ENCODE results near the gene NAP1L5. TPM values are rescaled to one million over a fixed set of nuclear protein-coding genes. Genes with fewer than 3 reads are reported as not detected.
A peak's percentile ranks its signal among the peaks of the same experiment; 100 is the strongest.

Gene NAP1L5, protein sequence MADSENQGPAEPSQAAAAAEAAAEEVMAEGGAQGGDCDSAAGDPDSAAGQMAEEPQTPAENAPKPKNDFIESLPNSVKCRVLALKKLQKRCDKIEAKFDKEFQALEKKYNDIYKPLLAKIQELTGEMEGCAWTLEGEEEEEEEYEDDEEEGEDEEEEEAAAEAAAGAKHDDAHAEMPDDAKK
- total RNA-seq, result 10 to 100 TPM in 1 of 2 donors, 1 to 10 TPM in 1; 9.3 to 15.0 TPM
- long read RNA-seq, donor 1, partial matches to known transcripts, result 0 of 3 reads
- long read RNA-seq, donor 1, other reads (novel, unspliced or antisense), result 0 of 3 reads
- long read RNA-seq, donor 2, transcript NAP1L5-201 (1 exons, 1,915 nt), result major isoform, 12 of 12 reads
- long read RNA-seq, donor 2, partial matches to known transcripts, result 0 of 12 reads
- long read RNA-seq, donor 2, other reads (novel, unspliced or antisense), result 0 of 12 reads

DNA sequence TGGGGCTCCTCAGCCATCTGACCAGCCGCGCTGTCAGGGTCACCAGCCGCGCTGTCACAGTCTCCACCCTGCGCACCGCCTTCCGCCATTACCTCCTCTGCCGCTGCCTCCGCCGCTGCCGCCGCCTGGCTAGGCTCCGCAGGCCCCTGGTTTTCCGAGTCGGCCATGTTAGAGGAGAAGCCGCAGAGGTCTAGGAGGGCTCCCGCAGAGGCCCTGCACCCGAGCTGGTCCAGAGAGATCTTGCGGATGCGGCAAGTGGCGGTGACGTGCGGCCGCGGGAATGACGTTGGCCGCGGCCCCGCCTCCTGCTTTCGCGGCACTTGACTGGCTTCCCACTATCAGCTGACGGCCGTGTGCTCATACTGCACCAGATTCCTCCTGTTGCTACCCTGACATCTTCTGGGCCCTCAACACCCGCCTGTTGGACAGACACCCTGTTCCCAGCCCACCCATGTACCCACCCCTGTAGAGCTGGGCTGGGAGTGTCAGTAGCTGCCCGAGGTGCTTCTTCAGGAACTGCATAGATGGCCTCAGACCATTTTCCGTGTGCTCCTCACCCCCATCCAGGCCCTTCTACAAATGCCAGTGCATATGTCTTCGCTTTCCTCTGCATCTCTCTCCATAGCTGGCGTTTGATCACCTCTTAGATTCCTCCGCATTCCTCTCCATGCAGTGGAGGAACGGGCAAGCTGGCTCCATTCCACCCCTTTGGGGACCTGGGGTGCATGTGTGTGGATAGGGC lies at the start of gene NAP1L5:
Gene NAP1L5, minus strand, starts transcription at position 242 of the 742 bp plus-strand sequence. Its CDS starts 75 bp downstream, at position 167.
- intact Hi-C loops (cut with DNase I), result no loop called here
- peak; percentile 91 for DNase-seq (ENCODE audit: low spot score)

DNA sequence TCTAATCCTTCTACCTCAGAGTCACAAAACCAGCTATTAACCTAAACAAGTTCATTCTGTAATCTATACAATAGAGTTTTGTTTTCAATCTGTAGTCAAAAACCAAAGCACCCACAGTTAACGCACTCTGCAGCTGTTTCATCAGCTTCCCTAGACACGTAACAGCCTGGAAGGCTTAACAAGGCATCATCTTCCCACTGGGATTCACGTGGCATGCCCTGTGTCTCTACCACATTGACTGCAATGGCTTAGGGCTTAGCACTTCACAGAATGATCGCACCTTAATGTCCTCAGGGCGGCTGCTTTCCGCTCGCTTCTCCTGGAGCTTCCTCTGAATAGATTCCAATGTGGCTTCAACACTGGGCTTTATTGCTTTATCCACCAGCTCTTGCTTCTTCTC lies 49.7 kb upstream of the NAP1L5 start:
- intact Hi-C loops (cut with DNase I), result no loop called here
- no peak for DNase-seq (ENCODE audit: low spot score)

DNA sequence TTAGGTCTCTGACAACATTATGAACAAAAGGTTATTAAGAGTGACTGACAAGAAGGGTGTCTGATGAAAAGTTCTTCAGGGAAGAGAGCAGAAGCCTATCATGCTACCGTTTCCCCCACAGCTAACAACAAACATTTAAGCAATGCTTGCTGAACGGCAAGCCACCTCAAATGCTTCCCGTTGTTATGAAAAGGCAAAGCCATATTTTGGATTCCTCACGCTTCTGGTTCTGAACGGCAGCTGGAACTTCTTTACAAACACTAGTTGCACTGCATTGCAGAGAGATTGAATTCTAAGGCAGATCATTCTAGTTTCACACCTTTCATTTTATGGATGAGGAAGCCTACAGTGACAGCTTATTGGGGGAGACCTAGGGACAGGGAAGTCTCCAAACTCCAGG lies 48.6 kb upstream of the NAP1L5 start:
- intact Hi-C loops (cut with DNase I), result no loop called here

GRCh38 chr4:88745581-88746163 lies 48.0 kb upstream of the NAP1L5 start:
- DNase-seq (ENCODE audit: low spot score), result no peak
- intact Hi-C loops (cut with DNase I), result no loop called here

More for the DNA sequence above, 48.6 kb upstream of the NAP1L5 start:
- no peak for DNase-seq (ENCODE audit: low spot score)

DNA sequence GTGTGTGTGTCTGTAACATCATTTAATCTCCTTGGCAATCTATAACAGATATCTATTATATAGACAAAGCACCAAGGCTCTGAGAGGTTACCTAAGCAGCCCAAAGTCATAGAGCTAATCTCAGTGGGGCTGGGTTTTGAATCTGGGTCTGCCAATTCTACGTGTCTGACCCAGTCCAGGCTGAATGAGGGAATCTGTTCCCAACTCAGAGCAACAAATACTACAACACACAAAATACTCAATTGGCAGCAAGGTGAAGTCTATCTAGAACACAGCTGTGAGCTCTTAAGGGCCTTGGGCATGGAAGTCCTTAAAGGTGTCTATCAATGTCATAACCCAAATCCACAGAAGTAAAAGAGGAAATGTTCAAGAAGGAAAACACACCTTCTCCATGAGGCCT lies 47.5 kb upstream of the NAP1L5 start:
- DNase-seq (ENCODE audit: low spot score), result no peak
- intact Hi-C loops (cut with DNase I), result no loop called here

DNA sequence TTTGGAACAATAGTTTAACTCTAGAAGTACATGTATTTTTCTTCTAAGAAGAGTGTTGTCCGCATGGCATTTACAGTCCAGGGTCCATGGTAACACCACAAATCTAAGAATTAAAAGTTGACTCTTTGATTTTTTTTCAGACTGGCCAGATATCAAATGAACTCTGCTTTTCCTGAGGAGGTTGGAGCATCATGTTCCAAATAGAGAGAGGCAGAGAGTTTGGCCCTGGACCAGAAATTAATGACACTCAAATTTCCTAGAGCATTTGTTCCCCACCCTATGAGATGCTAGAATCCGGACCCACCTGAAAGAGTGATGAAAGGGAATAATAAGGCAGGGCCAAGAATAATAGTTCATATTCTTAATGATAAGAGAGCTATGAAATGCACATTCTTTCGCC lies 47.0 kb upstream of the NAP1L5 start:
- intact Hi-C loops (cut with DNase I), result no loop called here

DNA sequence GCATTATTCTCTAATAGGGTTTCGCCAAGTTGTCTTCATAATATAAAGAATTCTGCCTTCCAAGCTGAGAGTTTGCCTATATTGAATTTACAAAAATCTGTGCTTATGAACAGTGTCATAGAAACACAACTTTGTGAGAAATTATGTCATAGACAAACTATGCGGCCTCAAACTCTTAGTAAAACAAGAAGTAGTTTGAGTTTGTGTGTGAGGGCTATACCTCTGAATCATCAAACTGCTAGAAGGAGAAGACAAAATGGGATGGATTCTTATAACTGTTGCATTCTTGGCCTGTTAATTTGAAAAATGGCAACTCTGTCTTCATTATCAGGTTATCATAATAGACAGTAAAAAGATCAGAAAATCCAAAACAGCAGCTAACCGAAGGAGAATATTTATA lies 46.1 kb upstream of the NAP1L5 start:
- intact Hi-C loops (cut with DNase I), result no loop called here
- no peak for DNase-seq (ENCODE audit: low spot score)

More for the DNA sequence above, 47.0 kb upstream of the NAP1L5 start:
- DNase-seq (ENCODE audit: low spot score), result no peak

- DNase-seq (ENCODE audit: low spot score), result no peak
- intact Hi-C loops (cut with DNase I), result no loop called here
These were observed 44.9 kb upstream of the NAP1L5 start for GRCh38 chr4:88742561-88742960.

DNA sequence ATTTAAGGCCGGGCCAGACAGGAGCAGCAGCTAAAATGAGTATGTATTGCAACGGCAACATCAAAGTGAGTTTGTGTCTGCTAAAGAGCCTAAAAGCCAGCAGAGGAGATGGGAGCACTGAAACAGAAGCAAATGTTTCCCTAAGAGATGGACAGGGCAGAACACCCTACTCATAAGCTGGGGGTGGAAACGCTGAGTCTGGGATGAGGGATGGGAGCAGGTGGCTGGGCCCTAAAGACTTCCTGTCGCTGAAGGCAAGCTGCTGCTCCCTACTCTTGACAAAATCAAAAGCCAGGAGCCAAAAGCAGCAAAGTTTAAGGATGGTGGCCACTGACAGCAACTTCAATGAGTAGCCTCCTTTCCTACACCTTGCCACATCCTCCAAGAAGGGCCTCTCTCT lies 40.6 kb upstream of the NAP1L5 start:
- no peak for DNase-seq (ENCODE audit: low spot score)
- intact Hi-C loops (cut with DNase I), result no loop called here

DNA sequence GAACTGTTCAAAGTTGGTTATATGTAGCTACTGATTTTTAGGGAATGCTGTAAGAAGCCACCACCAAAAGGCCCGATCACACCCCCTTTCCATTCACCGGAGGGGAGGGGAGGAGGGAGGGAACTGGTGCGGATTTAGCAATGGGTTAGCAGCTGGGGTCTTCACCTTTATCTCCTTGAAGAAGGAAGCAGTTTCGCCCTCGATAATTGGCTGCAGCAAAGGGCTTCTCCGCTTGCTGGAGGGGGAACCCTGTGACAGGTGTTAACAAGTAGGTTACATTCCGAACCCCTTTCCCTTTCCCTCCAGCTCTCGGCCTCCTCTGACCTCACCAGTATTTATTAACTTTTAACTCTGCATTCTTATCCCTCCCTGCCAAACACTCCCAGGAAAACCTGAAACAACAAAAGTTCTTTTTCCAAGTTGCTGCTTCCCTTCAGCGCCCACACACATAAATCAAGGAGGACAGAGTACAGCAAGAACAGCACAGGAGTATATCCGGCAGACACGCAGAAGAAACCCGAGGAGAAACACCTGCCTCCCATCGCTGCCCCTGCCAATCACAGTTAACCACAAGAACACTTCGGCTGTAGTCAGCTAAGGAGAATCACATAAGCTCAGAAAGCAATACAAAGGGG lies 39.8 kb upstream of the NAP1L5 start:
- DNase-seq (ENCODE audit: low spot score), result no peak
- intact Hi-C loops (cut with DNase I), result no loop called here

DNA sequence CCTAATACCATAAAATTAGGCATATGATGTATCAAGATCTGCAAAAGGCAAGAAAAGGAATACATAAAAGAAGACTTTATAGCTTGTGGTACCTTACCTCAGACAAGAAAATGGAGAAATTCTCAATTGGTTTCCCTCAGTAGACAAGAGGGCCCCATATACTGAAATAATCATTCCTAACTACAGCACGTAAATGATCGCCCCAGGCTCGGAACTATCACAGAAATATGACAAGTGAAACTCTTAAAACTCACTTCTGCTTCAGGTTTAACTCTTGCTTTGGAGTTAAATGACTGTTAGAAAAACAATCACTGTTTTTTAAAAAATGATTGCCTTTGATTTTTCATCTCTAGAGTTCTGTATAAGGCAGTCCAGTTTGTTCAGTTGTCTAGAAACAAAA lies 38.6 kb upstream of the NAP1L5 start:
- intact Hi-C loops (cut with DNase I), result no loop called here
- DNase-seq (ENCODE audit: low spot score), result no peak

GRCh38 chr4:88735564-88735963 lies 37.9 kb upstream of the NAP1L5 start:
- DNase-seq (ENCODE audit: low spot score), result no peak
- intact Hi-C loops (cut with DNase I), result no loop called here

- no peak for DNase-seq (ENCODE audit: low spot score)
- intact Hi-C loops (cut with DNase I), result no loop called here
These were observed 36.8 kb upstream of the NAP1L5 start for GRCh38 chr4:88734403-88734949.

- intact Hi-C loops (cut with DNase I), result no loop called here
These were observed 35.2 kb upstream of the NAP1L5 start for GRCh38 chr4:88732714-88733368.

DNA sequence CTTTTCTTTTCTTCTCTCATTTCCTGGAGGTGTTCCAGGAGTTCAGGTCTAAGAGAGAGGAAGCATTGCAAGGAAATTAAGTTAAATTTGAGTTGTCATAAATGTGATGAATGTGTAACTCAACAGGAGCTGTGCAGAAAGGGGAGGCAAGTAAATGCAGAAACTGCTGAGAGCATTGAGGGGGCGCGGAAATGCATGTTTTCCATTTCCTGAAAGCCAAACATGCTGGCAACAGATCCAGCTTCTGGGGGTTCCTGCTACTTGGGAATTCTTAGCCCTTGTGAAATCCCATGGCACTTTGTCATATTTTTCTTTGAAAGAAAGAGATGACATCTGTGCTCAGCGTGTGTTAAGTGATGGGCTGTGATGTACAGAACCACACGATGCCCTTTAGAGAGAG lies 33.8 kb upstream of the NAP1L5 start:
- intact Hi-C loops (cut with DNase I), result no loop called here
- DNase-seq (ENCODE audit: low spot score), result no peak

More at GRCh38 chr4:88732714-88733368, 35.2 kb upstream of the NAP1L5 start:
- no peak for DNase-seq (ENCODE audit: low spot score)

- no peak for DNase-seq (ENCODE audit: low spot score)
- intact Hi-C loops (cut with DNase I), result no loop called here
These were observed 33.2 kb upstream of the NAP1L5 start for GRCh38 chr4:88730811-88731210.

DNA sequence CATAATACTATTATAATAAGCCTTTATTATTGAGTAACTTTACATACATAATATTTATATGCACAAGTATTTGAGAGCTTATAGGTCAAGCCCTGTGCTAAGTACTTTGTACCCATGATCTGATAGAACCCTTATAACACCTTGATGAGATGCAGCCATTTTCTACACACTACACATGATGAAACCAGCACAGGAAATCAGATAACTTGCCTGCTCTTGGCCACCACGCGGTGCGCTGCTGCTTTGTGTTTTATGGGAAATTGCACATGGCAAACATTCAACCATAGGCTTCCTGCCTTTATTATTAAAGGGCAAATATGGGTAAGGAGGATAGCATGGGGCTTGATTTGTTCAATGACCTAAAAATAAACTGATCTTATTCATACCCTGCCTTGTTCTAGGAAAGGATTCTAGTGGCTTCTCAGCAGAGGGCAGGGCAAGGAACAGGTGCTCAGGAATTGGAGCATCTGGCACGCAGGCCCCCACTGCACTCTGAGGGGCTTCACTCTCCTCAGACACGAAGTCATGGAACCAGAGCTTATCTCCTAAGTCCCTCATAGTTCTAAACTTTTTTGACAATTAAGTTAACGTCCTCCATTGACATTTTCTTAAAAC lies 31.6 kb upstream of the NAP1L5 start:
- intact Hi-C loops (cut with DNase I), result no loop called here
- no peak for DNase-seq (ENCODE audit: low spot score)

DNA sequence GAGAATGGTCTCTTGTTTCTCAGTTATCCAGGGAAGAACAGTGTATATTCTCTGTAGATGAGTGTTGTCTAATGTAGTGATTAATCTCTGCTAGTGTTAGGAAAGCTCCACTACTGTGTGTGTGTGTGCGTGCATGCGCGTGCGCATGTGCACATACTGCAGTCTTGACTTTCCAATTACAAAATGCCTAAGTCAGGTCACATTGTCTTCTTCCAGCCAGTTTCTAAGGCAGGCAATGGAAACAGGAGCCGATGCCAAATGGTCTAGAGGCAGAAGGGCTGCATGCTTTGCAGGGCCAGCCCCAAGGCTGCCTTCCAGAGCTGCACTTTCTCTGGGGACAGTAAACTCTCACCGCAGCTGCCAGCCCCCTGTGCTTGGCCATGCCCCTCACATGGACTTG lies 30.5 kb upstream of the NAP1L5 start:
- intact Hi-C loops (cut with DNase I), result no loop called here
- peak; percentile 88 for DNase-seq (ENCODE audit: low spot score)

DNA sequence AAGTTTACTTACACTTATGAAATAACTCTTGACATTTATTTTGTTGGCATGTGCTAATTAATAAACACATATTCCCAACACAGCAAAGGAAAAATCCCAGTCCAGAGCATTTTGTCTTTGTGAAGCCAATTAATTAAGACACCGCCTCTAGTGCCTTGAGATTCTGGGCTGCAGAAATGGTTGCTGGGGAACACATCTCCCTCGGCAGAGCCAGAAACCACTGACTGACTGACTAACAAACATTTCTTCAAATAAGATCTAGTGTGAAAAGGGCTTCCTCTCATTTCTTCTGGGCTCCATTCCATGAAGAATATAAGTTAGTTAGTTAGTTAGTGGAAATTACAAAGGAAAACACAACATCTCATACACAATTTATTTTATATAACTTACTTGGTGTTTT lies 28.4 kb upstream of the NAP1L5 start:
- intact Hi-C loops (cut with DNase I), result no loop called here
- DNase-seq (ENCODE audit: low spot score), result no peak

Measured in posterior vena cava (tissue), 2 donors.